ENCODE measurements around the gene FRS2. TPM values are rescaled to one million over a fixed set of nuclear protein-coding genes. Genes with fewer than 3 reads are reported as not detected.
A peak's percentile ranks its signal among the peaks of the same experiment; 100 is the strongest.
"Not testable (repeated sequence)": the region's sequence is repeated elsewhere in the genome, so short reads cannot be mapped to it uniquely, and the experiment has no call there.

FRS2 gene
- polyA plus RNA-seq (ENCODE audit: insufficient read length): 46.4 TPM
- long read RNA-seq, donor 1, partial matches to known transcripts: 0 of 3 reads
- long read RNA-seq, donor 1, other reads (novel, unspliced or antisense): 0 of 3 reads
- long read RNA-seq, donor 2, partial matches to known transcripts: 6 of 8 reads
- long read RNA-seq, donor 2, other reads (novel, unspliced or antisense): 0 of 8 reads
- long read RNA-seq, donor 3, partial matches to known transcripts: 0 of 3 reads
- long read RNA-seq, donor 3, other reads (novel, unspliced or antisense): 0 of 3 reads
- long read RNA-seq, donor 4: 0 reads
- long read RNA-seq, donor 5, transcript FRS2-206 (9 exons, 1,952 nt): major isoform, 9 of 9 reads
- long read RNA-seq, donor 5, partial matches to known transcripts: 0 of 9 reads
- long read RNA-seq, donor 5, other reads (novel, unspliced or antisense): 0 of 9 reads
- long read RNA-seq, donor 6, partial matches to known transcripts: 0 of 4 reads
- long read RNA-seq, donor 6, other reads (novel, unspliced or antisense): 0 of 4 reads
- long read RNA-seq, donor 7, transcript FRS2-206 (9 exons, 1,952 nt): major isoform, 7 of 25 reads
- long read RNA-seq, donor 7, partial matches to known transcripts: 18 of 25 reads
- long read RNA-seq, donor 7, other reads (novel, unspliced or antisense): 0 of 25 reads
- long read RNA-seq, donor 8, partial matches to known transcripts: 0 of 3 reads
- long read RNA-seq, donor 8, other reads (novel, unspliced or antisense): 0 of 3 reads

- DNase-seq: peak; percentile 93
These were observed at the start of gene FRS2 for GRCh38 chr12:69470189-69471075. Gene FRS2 (plus strand): TSS chr12:69470388. CDS start chr12:69569031, 98,643 bp downstream.

- no peak for DNase-seq
These were observed 48.6 kb upstream of the FRS2 start for GRCh38 chr12:69421548-69421947.

GRCh38 chr12:69423037-69423905, 46.9 kb upstream of the FRS2 start:
- no peak for DNase-seq

GRCh38 chr12:69425417-69425816, 44.8 kb upstream of the FRS2 start:
- DNase-seq: no peak

GRCh38 chr12:69428351-69429073, 41.7 kb upstream of the FRS2 start:
- no peak for DNase-seq

GRCh38 chr12:69430942-69431590, 39.1 kb upstream of the FRS2 start:
- DNase-seq: no peak

GRCh38 chr12:69431591-69432222, 38.5 kb upstream of the FRS2 start:
- no peak for DNase-seq

GRCh38 chr12:69433653-69434052, 36.5 kb upstream of the FRS2 start:
- no peak for DNase-seq

GRCh38 chr12:69435644-69436043, 34.5 kb upstream of the FRS2 start:
- no peak for DNase-seq

GRCh38 chr12:69437073-69437472, 33.1 kb upstream of the FRS2 start:
- no peak for DNase-seq

GRCh38 chr12:69438539-69438938, 31.6 kb upstream of the FRS2 start:
- no peak for DNase-seq

GRCh38 chr12:69440016-69440415, 30.2 kb upstream of the FRS2 start:
- DNase-seq: no peak

GRCh38 chr12:69440886-69441285, 29.3 kb upstream of the FRS2 start:
- DNase-seq: no peak

- DNase-seq: no peak
These were observed 27.3 kb upstream of the FRS2 start for GRCh38 chr12:69442894-69443293.

- DNase-seq: no peak
These were observed 26.3 kb upstream of the FRS2 start for GRCh38 chr12:69443916-69444315.

GRCh38 chr12:69447892-69448291, 22.3 kb upstream of the FRS2 start:
- DNase-seq: no peak

GRCh38 chr12:69452598-69453132, 17.5 kb upstream of the FRS2 start:
- DNase-seq: not testable (repeated sequence)

GRCh38 chr12:69456239-69456638, 13.9 kb upstream of the FRS2 start:
- DNase-seq: no peak

- no peak for DNase-seq
These were observed 12.8 kb upstream of the FRS2 start for GRCh38 chr12:69457433-69457832.

Data from left kidney (tissue), 8 donors.